ENCODE data around the gene TMEM123. TPM values are rescaled to one million over a fixed set of nuclear protein-coding genes. Genes with fewer than 3 reads are reported as not detected.

The TMEM123 gene
- total and polyA plus RNA-seq, 2 of the 13 experiments (the other 11 are each of a cell fraction or from before 2014, with no cell fraction given) = 365 to 2,761 TPM

GRCh38 chr11:102451681-102452460, 694 bp downstream of the TMEM123 start (continued):
- TF ChIP-seq NR0B2 (CRISPR knock-in tag; IDR thresholded peaks at IDR 0.05) (no peak), CBX5 (CRISPR knock-in tag; IDR thresholded peaks at IDR 0.05; ENCODE audit: borderline replicate concordance) (peak; percentile 63; the same call in 1 of the 2 replicates), SMARCE1 (IDR thresholded peaks at IDR 0.05; ENCODE audit: borderline replicate concordance) (no peak), SIX4 (CRISPR knock-in tag; IDR thresholded peaks at IDR 0.05) (no peak), ZNF350 (CRISPR knock-in tag; IDR thresholded peaks at IDR 0.05; ENCODE audit: borderline replicate concordance, low read depth) (peak; percentile 65; the same call in 1 of the 2 replicates), ZNF574 (CRISPR knock-in tag; IDR thresholded peaks at IDR 0.05) (peak; percentile 72), ZFX (CRISPR knock-in tag; IDR thresholded peaks at IDR 0.05; ENCODE audit: low read depth) (peak; percentile 68), ZNF362 (CRISPR knock-in tag; IDR thresholded peaks at IDR 0.05; ENCODE audit: borderline replicate concordance) (no peak), ZNF792 (CRISPR knock-in tag; IDR thresholded peaks at IDR 0.05) (no peak), HIC2 (CRISPR knock-in tag; IDR thresholded peaks at IDR 0.05; ENCODE audit: low read depth) (no peak), SP4 (CRISPR knock-in tag; IDR thresholded peaks at IDR 0.05) (no peak; the same call in none of the 2 replicates), RBM22 (optimal IDR thresholded peaks at IDR 0.05; ENCODE audit: low read length) (peak; percentile 62), KDM3A (CRISPR knock-in tag; IDR thresholded peaks at IDR 0.05; ENCODE audit: low read depth) (peak; percentile 81; the same call in 1 of the 2 replicates), NFE2L1 (CRISPR knock-in tag; IDR thresholded peaks at IDR 0.05; ENCODE audit: borderline replicate concordance) (no peak), ETS1 (CRISPR knock-in tag; IDR thresholded peaks at IDR 0.05) (no peak), CBFB (CRISPR knock-in tag; IDR thresholded peaks at IDR 0.05) (no peak), ZKSCAN1 (IDR thresholded peaks at IDR 0.05; ENCODE audit: low read length) (no peak), ZNF713 (CRISPR knock-in tag; IDR thresholded peaks at IDR 0.05) (no peak), RBAK (CRISPR knock-in tag; IDR thresholded peaks at IDR 0.05) (no peak), PAWR (CRISPR knock-in tag; IDR thresholded peaks at IDR 0.05; ENCODE audit: borderline replicate concordance) (0 out of 2 replicates have a peak, but pooled peaks have one; percentile 12), CAMTA2 (CRISPR knock-in tag; IDR thresholded peaks at IDR 0.05; ENCODE audit: borderline replicate concordance) (no peak), PRPF4 (IDR thresholded peaks at IDR 0.05; ENCODE audit: low read depth, low read length, poor library complexity, severe bottlenecking) (no peak), TMF1 (CRISPR knock-in tag; IDR thresholded peaks at IDR 0.05; ENCODE audit: low read depth) (no peak)

Data from HepG2 (cell line).